H1 (cell line): ENCODE results near the gene ARHGAP23. TPM values are rescaled to one million over a fixed set of nuclear protein-coding genes. Genes with fewer than 3 reads are reported as not detected.

Source experiments
- CTCF ChIA-PET: fragments of 300-600 bp; sonication (Branson Sonifier 250); formaldehyde crosslinking; loops from one replicate; lab custom pipeline; 2021; ENCODE audit not compliant: partially characterized antibody; lab: Charles Lee
- POLR2A ChIA-PET: fragments of 300-600 bp; sonication (Branson Sonifier 250); formaldehyde crosslinking; loops from one replicate; lab custom pipeline; 2021; ENCODE audit warnings: inconsistent platforms; ENCODE audit not compliant: partially characterized antibody; lab: Charles Lee
- DNase-seq, 2 experiments: peaks; one replicate each; pipeline versions ENCODE4 v3.0.0 to v3.0.0-alpha.2; 2010 to 2022; ENCODE audit warnings: low spot score in 2 of 2, low read depth in 1 of 2, mixed read lengths in 1 of 2
- FAIRE-seq: peaks from 2 replicates; lab custom pipeline; 2011; peaks lifted over from hg19 to GRCh38; lab: Jason Lieb, UNC
- H2AFZ ChIP-seq: 2 replicates; pipeline ENCODE4 v1.8.1; 2012; ENCODE audit warnings: low read length, inconsistent platforms
- H2AK5ac ChIP-seq: 2 replicates; pipeline ENCODE4 v1.6.1; 2013; ENCODE audit warnings: low read depth, low read length
- H2BK120ac ChIP-seq: replicated peaks from 2 replicates; pipeline ENCODE3; 2013; ENCODE audit warnings: low read depth, low read length, inconsistent platforms
- H2BK12ac ChIP-seq: 2 replicates; pipeline ENCODE4 v1.6.1; 2013; ENCODE audit warnings: low read depth, low read length
- H2BK15ac ChIP-seq: 2 replicates; pipeline ENCODE4 v1.6.1; 2013; ENCODE audit warnings: low read length
- H2BK20ac ChIP-seq: 2 replicates; pipeline ENCODE4 v1.6.1; 2013; ENCODE audit warnings: low read length
- H2BK5ac ChIP-seq: 2 replicates; pipeline ENCODE4 v1.6.1; 2013; ENCODE audit warnings: low read depth, low read length
- H3K14ac ChIP-seq: 2 replicates; pipeline ENCODE4 v1.6.1; 2013; ENCODE audit warnings: inconsistent platforms; ENCODE audit not compliant: insufficient read length
- H3K18ac ChIP-seq: 2 replicates; pipeline ENCODE4 v1.6.1; 2013; ENCODE audit warnings: low read length; ENCODE audit errors: extremely low read depth
- H3K23ac ChIP-seq: 2 replicates; pipeline ENCODE4 v1.6.1; 2013; ENCODE audit warnings: inconsistent platforms; ENCODE audit not compliant: insufficient read length
- H3K23me2 ChIP-seq: 2 replicates; pipeline ENCODE4 v1.6.1; 2013; ENCODE audit warnings: low read depth, low read length
- H3K27ac ChIP-seq: 2 replicates; pipeline ENCODE4 v1.6.1; 2011; ENCODE audit warnings: low read depth, low read length, inconsistent platforms
- H3K27me3 ChIP-seq, 4 experiments: replicated peaks in 1 of 4; 1 replicate in 1 of 4; 2 replicates in 3 of 4; pipeline versions ENCODE4 v1.6.1 to v1.8.1; 2011 to 2013; ENCODE audit warnings: low read length in 3 of 4, mild to moderate bottlenecking in 3 of 4, inconsistent platforms in 2 of 4, mixed read lengths in 2 of 4, moderate library complexity in 1 of 4; ENCODE audit not compliant: control insufficient read depth in 3 of 4, insufficient read depth in 3 of 4; ENCODE audit errors: extremely low read depth in 1 of 4
- H3K36me3 ChIP-seq, 4 experiments: 2 replicates each; pipeline versions ENCODE4 v1.6.1 to v1.8.1; 2011 to 2013; ENCODE audit warnings: mild to moderate bottlenecking in 4 of 4, low read length in 3 of 4, moderate library complexity in 2 of 4, control low read depth in 1 of 4, inconsistent platforms in 1 of 4; ENCODE audit not compliant: insufficient read depth in 4 of 4, control insufficient read depth in 2 of 4
- H3K4ac ChIP-seq: replicated peaks from 2 replicates; pipeline ENCODE3; 2013; ENCODE audit warnings: low read length, low read depth, mixed read lengths, inconsistent platforms; ENCODE audit not compliant: insufficient read length
- H3K4me1 ChIP-seq, 4 experiments: replicated peaks in 1 of 4; 1 replicate in 1 of 4; 2 replicates in 3 of 4; pipeline versions ENCODE4 v1.6.1 to v1.8.1; 2011 to 2013; ENCODE audit warnings: low read length in 3 of 4, inconsistent platforms in 2 of 4, mixed read lengths in 1 of 4; ENCODE audit not compliant: insufficient read depth in 4 of 4, control insufficient read depth in 3 of 4
- H3K4me2 ChIP-seq, 2 experiments: 2 replicates each; pipeline versions ENCODE4 v1.6.1 to v1.8.1; 2011 to 2013; ENCODE audit warnings: low read depth in 2 of 2, low read length in 2 of 2, control low read depth in 1 of 2, inconsistent platforms in 1 of 2, mild to moderate bottlenecking in 1 of 2; ENCODE audit not compliant: insufficient read depth in 1 of 2
- H3K4me3 ChIP-seq, 4 experiments: fragments of 200-600, 300-600 bp in 1 of 4; sonication (generic), shearing (Covaris generic), sonication (Bioruptor Twin) in 1 of 4; 2 replicates each; pipeline versions ENCODE4 v1.5.1 to v1.8.1; 2011 to 2016; ENCODE audit warnings: low read length in 4 of 4, low read depth in 3 of 4, control low read depth in 2 of 4, inconsistent platforms in 2 of 4, mild to moderate bottlenecking in 2 of 4, mixed read lengths in 1 of 4, moderate library complexity in 1 of 4; ENCODE audit not compliant: insufficient read depth in 2 of 4; ENCODE audit errors: extremely low read depth in 1 of 4
- H3K56ac ChIP-seq: replicated peaks from 2 replicates; pipeline ENCODE3; 2013; ENCODE audit warnings: low read depth, mild to moderate bottlenecking, mixed read lengths, low read length, inconsistent platforms; ENCODE audit not compliant: insufficient read length
- H3K79me1 ChIP-seq: 2 replicates; pipeline ENCODE4 v1.6.1; 2013; ENCODE audit warnings: low read depth, low read length, control low read depth
- H3K79me2 ChIP-seq, 2 experiments: 2 replicates each; pipeline versions ENCODE4 v1.6.1 to v1.8.1; 2012 to 2013; ENCODE audit warnings: low read length in 2 of 2, mild to moderate bottlenecking in 2 of 2, inconsistent platforms in 1 of 2; ENCODE audit not compliant: insufficient read depth in 2 of 2, control insufficient read depth in 1 of 2
- H3K9ac ChIP-seq, 4 experiments: replicated peaks in 1 of 4; 1 replicate in 1 of 4; 2 replicates in 3 of 4; pipeline versions ENCODE4 v1.6.1 to v1.8.1; 2011 to 2013; ENCODE audit warnings: low read depth in 3 of 4, low read length in 3 of 4, control low read depth in 2 of 4, mild to moderate bottlenecking in 2 of 4, moderate library complexity in 2 of 4, inconsistent platforms in 1 of 4; ENCODE audit errors: extremely low read depth in 1 of 4
- H3K9me3 ChIP-seq, 2 experiments: 2 replicates each; pipeline versions ENCODE4 v1.6.1 to v1.8.1; 2012 to 2013; ENCODE audit warnings: mild to moderate bottlenecking in 2 of 2, moderate library complexity in 2 of 2, control low read depth in 1 of 2, inconsistent platforms in 1 of 2, low read depth in 1 of 2, low read length in 1 of 2, mixed read lengths in 1 of 2; ENCODE audit not compliant: insufficient read depth in 2 of 2
- H4K20me1 ChIP-seq, 2 experiments: replicated peaks in 1 of 2; 2 replicates each; pipeline versions ENCODE3 to v1.8.1; 2011 to 2013; ENCODE audit warnings: inconsistent platforms in 2 of 2, low read length in 2 of 2, mild to moderate bottlenecking in 1 of 2; ENCODE audit not compliant: insufficient read depth in 2 of 2, control insufficient read depth in 1 of 2
- H4K5ac ChIP-seq: 2 replicates; pipeline ENCODE4 v1.6.1; 2013; ENCODE audit warnings: low read length, low read depth, mixed read lengths, inconsistent platforms; ENCODE audit not compliant: insufficient read length
- H4K8ac ChIP-seq: 2 replicates; pipeline ENCODE4 v1.8.0; 2013; ENCODE audit warnings: mild to moderate bottlenecking, moderate library complexity, low read length, inconsistent platforms; ENCODE audit not compliant: insufficient read depth; ENCODE audit errors: extremely low read depth
- H4K91ac ChIP-seq: replicated peaks from 2 replicates; pipeline ENCODE3; 2013; ENCODE audit warnings: low read length, mixed read lengths, inconsistent platforms; ENCODE audit not compliant: insufficient read length
- CBX5 ChIP-seq: fragments of 300-800, 300-1000 bp; sonication (generic); IDR thresholded peaks from 2 replicates; pipeline ENCODE4 v1.7.1; 2016; ENCODE audit warnings: antibody characterized with exemption, low read length, low read depth
- CHD2 ChIP-seq: IDR thresholded peaks from 2 replicates; pipeline ENCODE4 v1.6.1; 2012; ENCODE audit warnings: low read length, improper control_type of control experiment
- EP300 ChIP-seq, 2 experiments: IDR thresholded peaks; 1 replicate in 1 of 2; 2 replicates in 1 of 2; pipeline ENCODE4 v1.6.1; 2011 to 2012; ENCODE audit warnings: low read depth in 2 of 2, low read length in 2 of 2, mild to moderate bottlenecking in 2 of 2, borderline replicate concordance in 1 of 2, inconsistent platforms in 1 of 2, moderate library complexity in 1 of 2
- EZH2 ChIP-seq: fragments of 200-600 bp; sonication (generic); IDR thresholded peaks from 2 replicates; pipeline ENCODE4 v1.7.1; 2012; ENCODE audit warnings: low read depth, mild to moderate bottlenecking, moderate library complexity, low read length, inconsistent platforms; ENCODE audit not compliant: severe bottlenecking
- GABPA ChIP-seq: IDR thresholded peaks from 2 replicates; pipeline ENCODE4 v1.6.1; 2011; ENCODE audit warnings: mild to moderate bottlenecking, low read length, moderate library complexity, borderline replicate concordance; ENCODE audit not compliant: insufficient read depth
- HDAC2 ChIP-seq, 2 experiments: fragments of 300-600 bp in 1 of 2; sonication (generic) in 1 of 2; IDR thresholded peaks; 2 replicates each; pipeline ENCODE4 v1.6.1; 2011 to 2012; ENCODE audit warnings: low read depth in 2 of 2, low read length in 2 of 2, mild to moderate bottlenecking in 2 of 2, moderate library complexity in 2 of 2, borderline replicate concordance in 1 of 2, inconsistent platforms in 1 of 2
- KDM4A ChIP-seq: IDR thresholded peaks from one replicate; pipeline ENCODE4 v1.7.1; 2012; ENCODE audit warnings: low read depth, mild to moderate bottlenecking, moderate library complexity, low read length, inconsistent platforms; ENCODE audit not compliant: severe bottlenecking
- NRF1 ChIP-seq: IDR thresholded peaks from 2 replicates; pipeline ENCODE4 v1.6.1; 2011; ENCODE audit warnings: mild to moderate bottlenecking, low read depth, low read length, improper control_type of control experiment
- RFX5 ChIP-seq: IDR thresholded peaks from 2 replicates; pipeline ENCODE4 v1.6.1; 2011; ENCODE audit warnings: low read depth, low read length, improper control_type of control experiment, borderline replicate concordance
- SP1 ChIP-seq: IDR thresholded peaks from 2 replicates; pipeline ENCODE4 v1.6.1; 2011; ENCODE audit warnings: low read depth, low read length
- TAF1 ChIP-seq: IDR thresholded peaks from 2 replicates; pipeline ENCODE4 v1.6.1; 2011; ENCODE audit warnings: mild to moderate bottlenecking, low read depth, low read length
- WGBS, 2 experiments: shearing (Covaris generic) in 1 of 2; methylation state at CpG; one replicate each; pipeline versions ENCODE4 v1.1.6 to v1.1.7; 2013 to 2015; ENCODE audit warnings: low lambda C conversion rate in 2 of 2, mixed read lengths in 2 of 2, inconsistent platforms in 1 of 2, low coverage in 1 of 2, missing lambda C conversion rate in 1 of 2; ENCODE audit not compliant: insufficient replicate concordance in 2 of 2, insufficient coverage in 1 of 2, insufficient read length in 1 of 2; ENCODE audit errors: extremely low coverage in 1 of 2, missing lambda C conversion rate in 1 of 2; 5-methylcytosine and 5-hydroxymethylcytosine counted together
- polyA plus RNA-seq, 7 experiments: library from polyadenylated mRNA; depleted of rRNA in 3 of 7; stranded (reverse) in 5 of 7; unstranded in 2 of 7; fragments of >200 nt in 5 of 7; fragments of 200-250 nt in 2 of 7; gene quantifications; 1 replicate in 5 of 7; 2 replicates in 1 of 7; 4 replicates in 1 of 7; pipeline versions ENCODE4 v1.2.1 to v1.2.3, GENCODE V29; 2011 to 2013; ENCODE audit warnings: missing spikeins in 2 of 7, mixed read lengths in 2 of 7
- total RNA-seq: library from RNA; stranded (reverse); fragmentation: NEBNext Ultra II Directional; extraction: Animal tissue kit (Norgen Biotek cat#: 25700); gene quantifications from 2 replicates; pipeline ENCODE4 v1.2.1, GENCODE V29; 2021
- TF ChIP-seq, protein P1 (sequence below): IDR thresholded peaks from 2 replicates; pipeline ENCODE4 v1.6.1; 2012; ENCODE audit warnings: low read length, inconsistent platforms

Gene ARHGAP23
- total and polyA plus RNA-seq, 2 of the 8 experiments (the other 6 are each of a cell fraction or from before 2014, with no cell fraction given), result 16.3 to 107 TPM

DNA sequence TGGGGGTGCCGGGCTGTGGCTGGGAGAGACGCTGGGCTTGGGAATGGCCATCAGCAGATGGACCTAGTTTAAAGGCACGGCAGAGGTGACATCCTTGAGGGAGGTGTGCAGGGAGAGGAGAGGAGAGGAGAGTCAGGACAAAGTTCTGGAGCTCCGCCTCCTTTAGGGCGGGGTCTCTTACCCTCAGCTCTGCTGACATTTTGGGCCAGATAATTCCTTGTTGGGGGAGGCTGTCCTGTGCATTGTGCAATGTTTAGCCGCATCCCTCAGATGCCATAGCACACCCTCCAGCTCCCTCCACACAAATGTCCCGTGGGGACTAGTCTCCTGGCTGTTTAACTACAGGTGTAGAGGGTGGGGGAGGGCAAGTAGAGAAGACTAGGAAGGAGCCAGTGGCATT, 48.3 kb downstream of the ARHGAP23 start:
- no peak for FAIRE-seq
- CTCF ChIA-PET, result interaction anchor here (0.7 to 3.1 kb wide), 13 partner anchors 13 to 143 kb away, joined by 3 to 20 read pairs (median 5); no protein-coding TSS in a partner anchor
- no peak overlapping the region for H2BK20ac ChIP-seq

More for the DNA sequence above, 48.3 kb downstream of the ARHGAP23 start:
- Histone ChIP-seq H3K56ac (no peak overlapping the region), H3K4me1 (no peaks in the 10 kb centered on the region), H2BK15ac (no peak overlapping the region), H3K27ac (no peak overlapping the region; the same call in 1 of the 2 replicates), H4K5ac (no peak overlapping the region), H2BK120ac (no peak overlapping the region), H4K20me1 (no peaks in the 10 kb centered on the region)
- DNase-seq, result no peak
- 81% methylated on average over 7 of the region's 7 CpGs; no CpG with 5 or more reads in 1 of the 2 experiments for WGBS, 2 experiments
- no peak for TF ChIP-seq NRF1
- TF ChIP-seq TAF1, result no peak
- no peak for TF ChIP-seq CBX5
- TF ChIP-seq EZH2, result no peak
- TF ChIP-seq EP300 (IDR thresholded peaks at IDR 0.05; ENCODE audit: borderline replicate concordance in 1 of 2, low read depth in 2 of 2, low read length in 2 of 2), result no peak
- TF ChIP-seq, protein P1, sequence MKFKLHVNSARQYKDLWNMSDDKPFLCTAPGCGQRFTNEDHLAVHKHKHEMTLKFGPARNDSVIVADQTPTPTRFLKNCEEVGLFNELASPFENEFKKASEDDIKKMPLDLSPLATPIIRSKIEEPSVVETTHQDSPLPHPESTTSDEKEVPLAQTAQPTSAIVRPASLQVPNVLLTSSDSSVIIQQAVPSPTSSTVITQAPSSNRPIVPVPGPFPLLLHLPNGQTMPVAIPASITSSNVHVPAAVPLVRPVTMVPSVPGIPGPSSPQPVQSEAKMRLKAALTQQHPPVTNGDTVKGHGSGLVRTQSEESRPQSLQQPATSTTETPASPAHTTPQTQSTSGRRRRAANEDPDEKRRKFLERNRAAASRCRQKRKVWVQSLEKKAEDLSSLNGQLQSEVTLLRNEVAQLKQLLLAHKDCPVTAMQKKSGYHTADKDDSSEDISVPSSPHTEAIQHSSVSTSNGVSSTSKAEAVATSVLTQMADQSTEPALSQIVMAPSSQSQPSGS, result no peak
- TF ChIP-seq GABPA, result no peak
- no peak for TF ChIP-seq HDAC2 (IDR thresholded peaks at IDR 0.05; ENCODE audit: borderline replicate concordance in 1 of 2, low read depth in 2 of 2, low read length in 2 of 2)
- TF ChIP-seq KDM4A, result no peak
- TF ChIP-seq SP1, result no peak
- TF ChIP-seq CHD2, result no peak
- no peak for TF ChIP-seq RFX5
- TF ChIP-seq, all 59 proteins: peak for 0
- Histone ChIP-seq H2BK12ac (no peak overlapping the region), H3K9ac (no peak overlapping the region), H3K4me2 (no peak overlapping the region), H3K27me3 (no peaks in the 10 kb centered on the region), H3K23ac (no peak overlapping the region), H3K9me3 (no peaks in the 10 kb centered on the region), H3K23me2 (no peaks in the 10 kb centered on the region), H3K79me1 (no peaks in the 10 kb centered on the region), H2AFZ (no peak overlapping the region), H3K4me3 (no peak overlapping the region), H3K36me3 (peaks cover 0 to 29% (median 2%) of the 10 kb centered on the region in 4 experiments; a peak in 5 of 8 replicates), H3K18ac (no peak overlapping the region), H4K8ac (no peak overlapping the region; the same call in 1 of the 2 replicates), H2AK5ac (no peak overlapping the region), H3K79me2 (no peaks in the 10 kb centered on the region), H3K4ac (no peak overlapping the region), H2BK5ac (no peak overlapping the region), H4K91ac (no peak overlapping the region), H3K14ac (no peak overlapping the region)
- POLR2A ChIA-PET, result interaction anchor here (0.6 to 2.6 kb wide), 4 partner anchors 14 to 75 kb away, joined by 3 to 10 read pairs (median 6); partner anchors contain the start of gene ARHGAP23
